EH (cell line): ENCODE data around the gene KIRREL1.
A peak's percentile ranks its signal among the peaks of the same experiment; 100 is the strongest.

Experiments used
- DNase-seq: peaks from one replicate; pipeline ENCODE4 v3.0.0-alpha.2; 2015; ENCODE audit warnings: low read depth

KIRREL1 gene

GRCh38 chr1:157975228-157975950, 18.1 kb upstream of the KIRREL1 start:
- DNase-seq: no peak

GRCh38 chr1:157976888-157977287, 16.6 kb upstream of the KIRREL1 start:
- no peak for DNase-seq

- DNase-seq: no peak
These were observed 14.7 kb upstream of the KIRREL1 start for GRCh38 chr1:157978586-157979403.

DNA sequence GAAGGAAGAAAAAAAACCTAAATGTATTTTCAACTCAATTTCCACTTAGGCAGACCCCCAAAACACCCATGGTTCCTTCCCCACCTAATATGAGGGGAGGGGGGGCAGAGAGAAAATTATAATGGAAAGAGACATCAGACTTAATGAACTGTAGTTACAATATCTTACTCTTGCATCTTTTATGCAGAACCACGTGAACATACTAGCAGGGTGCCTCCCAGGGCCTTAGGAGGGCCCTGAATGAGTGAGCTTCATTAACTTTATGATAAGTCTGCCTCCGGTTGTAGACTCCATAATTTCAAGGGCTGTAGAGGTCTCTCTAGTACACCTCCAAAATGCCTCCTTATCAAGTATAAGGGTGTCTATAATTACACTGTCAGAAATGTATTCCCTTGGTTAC, 11.3 kb upstream of the KIRREL1 start:
- DNase-seq: no peak

DNA sequence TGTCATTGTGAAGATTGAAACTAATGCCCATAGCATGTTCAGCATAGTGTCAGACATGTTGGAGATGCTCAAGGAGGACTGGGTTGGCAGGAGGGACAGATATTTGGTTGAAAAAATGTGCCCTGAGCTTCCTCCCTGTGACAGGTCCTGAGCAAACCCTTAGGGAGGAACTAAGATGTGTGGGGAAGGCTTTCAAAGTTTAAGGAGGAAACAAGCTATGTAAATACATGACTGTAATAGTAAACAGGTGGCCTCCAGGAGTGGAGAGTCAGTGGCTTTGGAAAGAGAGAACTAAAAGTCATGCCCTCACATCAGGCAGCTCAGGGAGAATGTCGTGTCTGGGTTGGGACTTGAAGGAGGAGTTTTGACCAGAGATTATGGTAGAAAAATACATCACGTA, 9.7 kb upstream of the KIRREL1 start:
- DNase-seq: no peak

DNA sequence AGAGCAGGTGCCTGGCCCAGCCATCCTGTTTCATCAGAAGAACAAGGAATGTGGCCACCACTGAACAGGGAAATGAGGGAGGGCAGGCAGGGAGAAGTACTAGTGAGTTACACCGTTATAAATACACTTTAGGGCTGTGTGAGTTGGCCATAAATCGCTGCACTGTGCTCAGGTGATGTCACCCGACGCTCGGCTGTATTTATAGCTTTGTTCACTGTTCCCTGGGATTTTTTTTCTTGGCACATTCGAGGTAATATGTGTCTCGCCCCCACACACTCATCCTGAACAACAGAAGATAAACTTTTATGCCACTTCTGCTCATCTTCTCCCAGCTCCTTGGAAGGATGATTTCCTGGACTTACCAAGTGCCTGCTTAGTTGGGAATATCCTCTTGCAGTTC, 9.0 kb upstream of the KIRREL1 start:
- no peak for DNase-seq

DNA sequence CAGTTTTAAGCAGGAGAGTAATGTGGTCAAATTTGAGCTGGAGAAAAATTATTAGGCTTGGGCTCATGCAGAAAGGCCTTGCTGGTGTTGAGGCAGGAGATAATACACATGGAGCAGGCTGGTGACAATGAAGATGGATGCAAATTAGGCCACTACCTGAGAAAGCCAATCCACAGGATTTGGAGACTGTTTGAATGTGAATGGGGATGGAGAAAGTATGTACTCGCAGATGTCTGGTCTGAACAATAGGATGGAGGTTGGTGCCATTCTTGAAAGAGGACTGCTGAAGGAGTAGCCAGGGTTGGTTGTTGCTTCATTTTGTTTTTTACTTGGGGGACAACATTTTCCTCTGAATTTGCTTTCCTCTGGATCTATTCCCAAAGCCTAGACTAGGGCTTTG, 8.0 kb upstream of the KIRREL1 start:
- DNase-seq: no peak

- no peak for DNase-seq
These were observed 5.4 kb upstream of the KIRREL1 start for GRCh38 chr1:157988002-157988401.

DNA sequence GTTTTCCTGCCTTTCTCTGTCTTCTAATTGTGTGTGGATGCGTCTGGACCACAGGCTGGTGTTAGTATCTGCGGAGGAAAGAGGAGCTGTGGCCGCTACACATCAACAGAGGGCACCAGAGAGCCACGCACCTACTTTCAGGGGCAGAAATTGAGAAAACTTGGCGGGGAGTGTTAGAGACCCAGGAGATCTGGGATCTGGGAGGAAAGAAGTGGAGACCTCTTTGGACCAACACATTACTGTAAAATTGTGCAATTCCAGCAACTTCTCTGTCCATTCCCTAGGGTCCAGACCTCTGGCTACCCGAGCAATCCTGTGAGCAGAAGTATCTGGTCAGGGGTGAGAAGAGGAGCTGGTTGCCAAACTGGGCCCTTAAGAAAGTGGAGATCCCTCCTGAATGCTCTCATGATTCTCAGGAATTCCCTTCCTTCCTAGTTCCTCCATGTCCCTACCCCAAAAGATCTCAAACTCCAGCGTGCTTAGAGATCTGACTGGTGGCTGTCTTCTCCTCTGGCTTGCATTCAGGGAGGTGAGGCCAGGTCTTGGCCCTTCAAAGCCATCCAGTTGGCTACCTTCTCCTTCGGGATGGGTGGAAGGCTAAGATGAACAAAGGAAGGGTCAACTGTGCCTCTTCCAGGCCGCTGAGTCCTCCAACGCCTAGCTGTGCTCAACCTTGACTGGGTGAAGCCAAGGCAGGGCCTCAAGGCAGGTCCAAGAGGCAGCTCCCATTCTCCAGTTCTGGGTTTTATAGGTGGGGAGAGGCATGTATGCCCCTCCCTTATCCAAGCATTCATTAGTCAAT, 1.2 kb upstream of the KIRREL1 start:
- DNase-seq: peak; percentile 78

- no peak for DNase-seq
These were observed 655 bp upstream of the KIRREL1 start for GRCh38 chr1:157992833-157993146.

DNA sequence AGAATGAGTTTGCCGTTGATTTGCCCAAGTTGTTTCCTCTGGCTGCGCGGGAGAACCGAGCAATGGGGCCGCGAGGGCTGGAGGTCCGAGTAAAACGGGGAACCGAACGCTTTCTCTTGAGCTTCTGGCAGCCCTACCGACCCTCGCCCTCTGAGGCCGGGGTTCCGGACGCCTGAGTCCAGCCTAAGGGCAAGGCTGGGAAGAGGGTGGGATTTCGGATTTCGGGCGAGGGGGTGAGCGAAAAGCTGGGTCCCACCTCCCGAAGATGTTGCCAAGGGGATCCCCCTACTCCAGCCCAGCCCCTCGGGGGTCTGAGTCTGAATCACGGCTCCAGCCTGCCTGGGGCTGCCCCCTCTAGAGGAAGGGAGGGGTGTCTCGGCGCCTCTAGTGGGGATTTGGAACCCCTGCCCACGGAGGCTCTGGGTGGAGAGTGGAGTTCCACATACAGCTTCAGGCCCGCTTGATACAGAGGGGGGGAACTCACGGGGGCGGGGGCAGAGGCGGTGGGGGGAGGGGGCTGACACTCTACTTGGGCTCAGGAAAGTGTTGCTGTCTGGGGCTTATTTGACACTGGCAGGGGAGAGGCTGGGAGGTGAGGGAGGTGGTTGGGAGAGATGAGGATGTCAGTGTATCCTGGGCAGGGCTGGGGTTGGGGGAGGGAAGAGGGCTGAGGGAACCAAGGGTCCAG, 617 bp downstream of the KIRREL1 start:
- no peak for DNase-seq

DNA sequence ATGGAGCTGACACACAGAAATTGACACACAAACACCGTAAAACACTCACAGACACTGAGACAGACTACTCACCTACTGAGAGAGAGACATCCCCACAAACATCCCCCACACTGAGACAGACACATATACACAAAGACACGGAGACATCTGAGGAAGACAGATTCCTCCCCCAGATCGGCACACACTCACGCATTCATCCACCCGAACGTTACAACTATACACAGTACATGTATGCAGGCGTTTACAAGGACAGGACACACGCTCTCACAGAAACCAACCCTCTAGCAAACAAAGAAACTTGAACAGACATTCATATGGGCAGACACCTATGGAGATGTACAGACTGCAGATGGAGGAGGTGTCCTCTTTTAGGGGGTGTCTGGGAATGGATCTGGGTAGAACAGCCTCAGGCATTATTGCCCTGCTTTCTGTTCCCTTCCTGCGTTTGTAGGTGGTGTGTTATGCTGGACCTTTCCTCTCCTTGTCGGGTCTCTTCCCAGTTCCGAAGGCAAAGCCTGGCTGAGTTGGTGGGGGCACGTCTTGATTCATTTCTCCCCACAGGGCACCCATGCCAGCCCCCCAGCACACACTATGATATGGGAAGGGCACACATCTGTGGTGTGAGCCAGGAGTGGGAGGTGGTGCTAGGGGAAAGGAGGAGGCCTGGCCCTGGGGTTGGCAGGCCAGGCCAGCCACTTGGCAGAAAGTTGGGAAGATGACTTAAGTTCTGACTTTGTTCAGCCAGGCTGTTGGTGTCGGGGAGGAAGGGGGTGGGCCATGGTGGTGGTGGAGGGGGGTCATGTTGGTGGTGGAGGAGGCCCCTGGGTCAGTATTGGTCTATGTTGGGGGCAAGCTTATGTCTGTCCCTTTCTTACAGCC, 1.5 kb downstream of the KIRREL1 start:
- peak; percentile 57 for DNase-seq

DNA sequence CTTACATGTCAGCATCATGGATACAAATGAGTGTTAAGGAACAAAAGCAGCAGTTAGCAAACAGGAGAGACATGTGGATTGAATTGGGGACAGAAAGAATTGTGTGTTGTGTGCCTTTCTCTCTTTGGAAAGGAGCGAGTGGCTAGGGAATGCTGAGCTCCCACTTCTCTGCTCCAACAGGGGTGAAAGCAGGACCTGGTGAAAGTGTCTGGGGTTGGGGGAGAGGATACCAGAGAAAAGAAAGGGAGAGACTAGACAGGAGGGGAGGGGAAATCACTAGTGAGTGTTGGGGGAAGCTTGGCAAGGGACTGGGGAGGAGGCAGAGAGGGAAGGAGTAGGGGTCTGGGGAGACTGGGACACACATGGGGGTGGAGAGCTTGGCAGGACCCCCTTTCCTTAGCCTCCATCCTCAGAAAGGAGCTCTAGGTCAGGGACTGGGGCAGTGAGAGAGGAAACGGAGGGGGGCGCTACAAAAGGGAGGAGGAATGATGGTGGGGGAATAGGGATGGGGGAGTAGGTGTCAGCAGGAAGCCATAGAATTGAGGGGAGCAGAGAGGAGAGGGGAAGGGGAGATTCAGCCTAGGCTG, 2.2 kb downstream of the KIRREL1 start:
- no peak for DNase-seq

DNA sequence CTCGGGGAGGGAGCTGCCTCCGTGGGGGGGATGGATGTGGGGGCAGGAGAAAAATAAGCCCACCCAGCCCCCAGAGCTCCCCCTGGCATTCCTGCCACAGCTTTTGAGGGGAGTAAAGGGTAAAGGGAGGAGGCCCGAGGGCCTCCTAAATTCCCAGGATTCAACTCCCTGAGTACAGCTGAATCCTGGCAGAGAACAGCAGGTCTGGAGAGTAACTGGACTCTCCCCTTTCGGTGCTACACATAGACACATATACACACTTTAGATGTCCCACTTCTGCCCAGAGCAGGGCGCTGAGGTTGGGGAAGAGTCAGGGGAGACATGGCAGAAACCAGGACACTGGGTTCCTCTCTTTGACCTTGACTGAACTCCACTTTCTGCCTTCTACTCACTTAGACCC, 3.0 kb downstream of the KIRREL1 start:
- no peak for DNase-seq

- DNase-seq: no peak
These were observed 7.1 kb downstream of the KIRREL1 start for GRCh38 chr1:158000507-158000906.

- peak; percentile 72 for DNase-seq
These were observed 8.7 kb downstream of the KIRREL1 start for GRCh38 chr1:158002022-158002630.

- DNase-seq: peak; percentile 86
These were observed 9.4 kb downstream of the KIRREL1 start for GRCh38 chr1:158002631-158003405.

GRCh38 chr1:158003406-158003800, 10.0 kb downstream of the KIRREL1 start:
- DNase-seq: peak; percentile 81

GRCh38 chr1:158005224-158005623, 11.8 kb downstream of the KIRREL1 start:
- no peak for DNase-seq

DNA sequence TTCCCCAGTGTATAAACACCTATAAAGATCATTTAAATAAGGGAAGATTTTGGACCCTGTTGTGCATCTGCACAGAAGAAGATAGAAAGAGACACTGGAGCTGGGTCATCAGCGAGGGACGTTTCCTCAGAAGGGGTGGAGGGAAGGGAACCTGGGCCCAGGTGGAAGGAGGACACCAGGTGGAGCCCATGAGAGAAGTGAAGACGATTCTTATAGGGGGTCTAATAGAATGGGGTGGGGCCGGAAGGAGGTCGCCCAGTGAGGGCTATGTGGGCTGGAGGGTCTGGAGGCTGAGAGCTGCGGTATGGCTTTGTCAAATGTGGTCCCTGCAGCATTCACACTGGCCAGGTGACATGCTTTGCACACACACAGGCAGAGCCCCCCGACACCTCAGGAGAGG, 13.7 kb downstream of the KIRREL1 start:
- DNase-seq: no peak
